Suprapubic skin (tissue), 3 donors: Measurements from ENCODE around the gene DRC7.

Experiments used
- CTCF ChIP-seq, 2 donors: fragments of 200-600 bp in 1 of 2; fragments of 450-650 bp in 1 of 2; sonication (generic) in 1 of 2; IDR thresholded peaks; one replicate each; pipeline ENCODE4 v1.5.1; 2016 to 2019; ENCODE audit warnings: antibody characterized with exemption in 2 of 2, mild to moderate bottlenecking in 1 of 2, moderate library complexity in 1 of 2
- EP300 ChIP-seq: sonication (generic); formaldehyde crosslinking; IDR thresholded peaks from one replicate; pipeline ENCODE4 v1.6.1; 2017; ENCODE audit warnings: antibody characterized with exemption

- TF ChIP-seq CTCF (IDR thresholded peaks at IDR 0.05) = no peak
- no peak for TF ChIP-seq EP300
Measured at GRCh38 chr16:57686577-57686976, 8.0 kb upstream of the DRC7 start.
